ENCODE data around the gene MRPL9. TPM values are rescaled to one million over a fixed set of nuclear protein-coding genes. Genes with fewer than 3 reads are reported as not detected.

MRPL9 gene
- total RNA-seq: 73.1 and 97.4 TPM in 2 replicates

DNA sequence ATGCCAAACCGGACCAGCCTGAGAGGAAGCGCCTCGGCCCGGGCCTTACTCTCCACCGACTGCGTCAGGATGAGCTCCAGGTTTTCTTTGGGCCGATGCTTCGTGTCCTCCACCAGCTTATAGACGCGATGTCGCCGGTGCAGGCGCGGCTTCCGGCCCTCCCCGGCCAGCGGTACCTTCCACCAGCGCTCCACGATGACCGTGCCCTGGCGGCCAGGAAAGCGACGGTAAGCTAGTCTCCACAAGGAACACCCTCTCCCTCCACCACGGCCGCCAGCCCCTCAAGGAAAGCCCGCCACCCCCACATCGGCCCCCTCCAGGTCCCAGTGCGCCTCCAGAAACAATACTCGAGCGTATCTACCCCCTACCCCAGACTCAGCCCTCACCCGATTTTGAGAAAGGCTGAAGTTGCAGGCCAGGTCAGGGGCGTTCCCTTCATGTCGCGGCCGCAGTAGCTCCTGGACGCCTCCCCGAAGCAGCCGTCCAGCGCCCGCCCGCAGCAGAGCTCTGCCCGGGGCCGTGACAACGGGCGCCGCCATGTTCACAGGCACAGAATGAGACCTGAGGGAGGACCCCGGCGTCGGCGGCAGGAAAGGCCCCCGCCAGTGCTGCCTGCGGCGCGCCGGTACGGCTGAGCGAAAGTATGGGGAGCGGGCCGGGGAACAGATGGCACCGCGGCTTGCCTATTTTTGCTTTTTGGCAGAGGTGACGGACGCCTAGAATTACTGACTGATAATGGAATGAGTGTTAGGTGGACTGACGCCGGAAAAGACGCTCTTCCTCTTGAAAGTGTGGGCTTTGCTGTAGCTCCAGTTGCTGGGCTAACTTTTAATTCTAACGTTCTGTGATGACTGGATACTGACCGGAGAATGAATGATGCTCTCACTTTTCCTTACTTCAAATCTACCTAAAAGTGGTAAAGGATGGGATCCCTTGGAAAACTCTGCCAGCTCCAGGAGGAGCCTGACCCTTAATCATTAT, at the start of gene MRPL9:
TSS of gene MRPL9 (minus strand) at position 556 of the 981 bp plus-strand sequence. CDS start at position 539, 17 bp downstream.

DNA sequence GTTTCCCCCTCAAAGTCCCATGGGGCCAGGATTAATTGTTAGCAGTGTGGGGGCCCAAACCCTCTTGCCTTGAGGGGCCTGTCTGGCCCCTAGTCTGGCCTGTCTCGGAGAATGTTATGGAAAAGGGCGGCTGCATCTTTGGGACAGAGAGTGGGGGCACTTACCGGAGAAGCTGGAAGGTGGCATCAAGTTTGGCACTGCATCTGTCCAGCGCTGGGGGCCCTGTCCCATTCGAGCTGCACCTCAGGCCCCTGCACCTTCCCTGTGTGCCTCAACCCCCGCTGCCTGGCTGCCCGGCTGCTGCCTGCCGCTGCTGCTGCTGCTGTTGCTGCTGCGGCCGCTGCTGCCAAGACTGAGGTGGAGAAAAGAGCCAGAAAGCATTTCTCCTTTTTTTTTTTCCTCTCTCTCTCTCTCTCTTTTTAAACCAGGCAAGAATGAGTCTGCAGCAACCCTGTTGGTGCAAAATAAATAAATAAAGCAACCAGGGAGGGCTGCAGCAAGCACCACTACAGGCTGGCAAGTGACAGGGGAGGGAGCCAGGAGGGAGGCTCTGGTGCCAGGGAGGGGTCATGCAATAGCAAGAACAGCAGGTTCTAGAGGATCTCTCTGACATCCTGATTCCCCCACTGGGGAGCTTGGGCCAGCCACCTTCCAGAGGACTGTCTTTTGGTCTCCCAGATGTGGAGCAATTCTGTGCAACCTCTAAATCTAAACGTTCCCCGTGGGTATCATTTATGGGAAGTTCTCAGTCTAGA, 41.9 kb upstream of the MRPL9 start, which contains the start of gene LINGO4:
TSS of gene LINGO4 (minus strand) at position 354 of the 755 bp plus-strand sequence. CDS start 2,715 bp downstream, outside the sequence.

DNA sequence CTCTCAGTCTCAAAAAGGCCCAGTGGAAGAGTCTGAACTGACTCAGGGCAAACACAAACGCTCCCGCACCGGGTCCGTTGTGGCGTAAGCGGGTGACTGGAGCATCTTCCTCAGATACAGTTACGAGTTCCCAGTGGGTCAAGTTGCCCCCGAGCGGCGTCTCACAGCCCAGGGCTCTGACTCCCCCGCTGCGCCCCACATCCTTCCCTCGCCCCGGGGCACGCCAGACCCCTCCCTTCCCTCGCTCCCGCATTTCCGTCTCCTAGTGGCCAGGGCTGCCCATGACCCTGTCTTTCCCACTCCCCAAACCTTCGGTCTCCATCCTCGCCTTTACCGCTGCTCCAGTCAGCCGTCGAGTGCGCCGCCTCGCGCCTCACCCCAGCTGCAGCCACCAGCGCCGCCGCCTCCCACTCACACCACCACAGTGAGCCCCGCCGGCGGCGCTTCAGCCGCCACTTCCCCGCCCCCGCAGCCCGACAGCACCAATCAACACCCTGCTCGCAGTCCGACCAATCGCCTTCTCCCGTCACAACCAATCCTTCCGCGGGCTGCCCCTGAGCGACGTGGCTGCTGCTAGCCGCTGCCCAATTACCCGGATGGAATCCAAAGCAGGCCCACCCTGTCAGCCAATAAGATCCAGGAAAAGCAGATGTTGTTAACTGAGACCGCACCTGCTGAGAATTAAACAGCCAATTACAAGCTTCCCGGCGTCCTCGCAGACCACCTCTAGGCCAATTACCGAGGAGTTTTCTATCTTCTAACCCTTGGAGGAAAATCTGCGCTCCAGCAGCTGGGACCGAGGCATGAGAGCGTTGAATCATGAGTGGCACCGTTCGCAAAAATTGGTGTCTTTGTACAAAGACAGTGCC, 27.0 kb upstream of the MRPL9 start, which contains the start of gene TDRKH:
TSS of gene TDRKH (minus strand) at position 430 of the 869 bp plus-strand sequence. CDS start 7,478 bp downstream, outside the sequence.

DNA sequence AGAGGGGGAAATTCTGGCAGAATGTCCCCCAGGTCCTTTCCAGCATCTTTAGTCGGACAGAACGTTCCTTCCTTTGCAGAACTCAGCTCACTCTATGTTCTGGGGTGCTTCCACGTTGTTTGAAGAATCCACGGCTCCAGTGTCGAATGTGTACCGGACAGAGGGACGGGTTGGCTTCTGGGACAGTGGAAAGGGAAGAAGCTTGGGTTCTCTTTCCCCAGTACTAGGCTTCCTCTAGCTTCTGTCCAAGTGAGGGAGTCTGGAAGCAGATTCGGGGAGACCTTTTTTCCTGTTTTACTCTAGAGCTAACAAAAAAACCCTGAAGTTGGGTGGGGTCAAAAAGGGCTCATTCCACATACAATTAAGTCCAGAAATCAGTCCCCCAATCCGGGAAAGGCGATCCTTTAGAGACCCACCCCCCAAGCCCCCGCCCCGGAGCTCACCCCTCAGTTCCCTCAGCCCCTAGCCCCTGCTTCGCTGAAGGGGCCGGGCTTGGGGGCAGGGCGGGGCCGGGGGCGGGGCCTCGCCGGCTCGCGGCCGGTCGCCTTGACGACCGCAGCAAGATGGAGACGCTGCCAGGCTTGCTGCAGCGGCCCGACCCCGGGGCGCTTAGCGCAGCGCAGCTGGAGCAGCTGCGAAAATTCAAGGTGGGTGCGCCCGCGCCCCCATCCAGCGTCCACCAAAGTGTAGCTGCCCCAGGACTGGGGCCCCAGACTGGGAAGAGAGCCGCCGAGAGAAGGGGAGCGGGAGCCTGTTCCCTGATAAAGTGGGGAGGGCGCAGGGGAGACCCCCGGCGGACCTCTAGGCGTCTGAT, 42.1 kb downstream of the MRPL9 start, which contains the start of gene RIIAD1:
TSS of gene RIIAD1 (plus strand) at position 549 of the 814 bp plus-strand sequence. CDS start at position 564, 15 bp downstream.

DNA sequence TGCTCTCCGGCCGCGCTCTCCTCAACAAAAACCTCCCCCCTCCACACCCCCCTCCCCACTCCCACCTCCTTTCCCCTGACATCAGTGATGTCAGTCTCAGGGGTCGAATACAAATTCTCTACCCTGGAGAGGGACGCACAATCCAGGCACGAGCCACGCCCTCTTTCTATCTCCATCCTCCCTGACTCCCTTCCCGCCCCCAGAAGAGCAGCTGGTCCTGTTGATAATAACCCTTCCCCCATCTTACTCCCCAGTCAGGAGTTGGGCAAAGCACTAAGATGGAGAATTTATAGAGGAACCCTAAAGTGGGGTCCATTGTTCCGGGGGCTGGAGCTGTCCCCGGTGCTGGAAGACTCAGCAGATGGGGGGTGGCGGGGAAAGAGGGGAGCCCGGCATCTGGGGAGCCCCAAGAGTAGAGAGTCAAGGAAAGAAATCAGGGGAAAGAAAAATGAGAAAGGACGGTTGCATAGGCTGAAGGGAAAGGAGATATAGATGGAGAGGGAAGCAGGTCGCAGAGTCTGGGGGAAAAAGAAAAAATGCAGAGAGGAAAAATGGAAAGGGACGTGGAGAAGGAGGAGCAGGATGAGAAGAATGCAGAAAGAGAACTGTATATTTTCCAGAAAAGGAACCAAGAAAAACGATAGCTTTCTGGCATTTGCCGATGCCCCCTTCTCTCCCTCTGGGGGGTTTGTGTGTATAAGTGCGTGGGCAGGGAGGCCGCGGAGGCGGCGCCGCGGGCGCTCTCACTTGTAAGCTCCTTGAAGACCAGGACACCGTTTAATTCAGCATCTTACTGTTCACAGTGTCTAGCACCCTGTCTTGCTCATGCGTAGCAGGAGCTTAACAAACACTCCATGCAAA, 46.3 kb downstream of the MRPL9 start, which contains the start of gene CELF3:
TSS of gene CELF3 (minus strand) at position 33 of the 861 bp plus-strand sequence. CDS start 783 bp downstream, outside the sequence.

Other genes with a start within 250 kb of the MRPL9 start
- gene TUFT1, start 223.2 kb downstream of the MRPL9 start, total RNA-seq: 4.5 and 7.4 TPM in 2 replicates
- 38.3 and 38.5 TPM in 2 replicates for gene SNX27, start 151.4 kb downstream of the MRPL9 start, total RNA-seq
- gene CELF3, start 46.7 kb downstream of the MRPL9 start, total RNA-seq: not detected in 2 replicates
- gene RIIAD1, start 42.0 kb downstream of the MRPL9 start, total RNA-seq: not detected in 2 replicates
- gene TDRKH, start 27.0 kb upstream of the MRPL9 start, total RNA-seq: 1.5 and 3.8 TPM in 2 replicates
- not detected in 2 replicates for gene LINGO4, start 41.9 kb upstream of the MRPL9 start, total RNA-seq
- under 0.01 and 0.15 TPM in 2 replicates for gene RORC, start 68.3 kb upstream of the MRPL9 start, total RNA-seq
- gene C2CD4D, start 76.3 kb upstream of the MRPL9 start, total RNA-seq: not detected in 2 replicates
- 0.17 TPM in 1 of 2 replicates, not detected in the other for gene THEM5, start 90.2 kb upstream of the MRPL9 start, total RNA-seq
- gene THEM4, start 146.0 kb upstream of the MRPL9 start, total RNA-seq: 10.6 and 13.2 TPM in 2 replicates
- 107 and 187 TPM in 2 replicates for gene S100A10, start 230.4 kb upstream of the MRPL9 start, total RNA-seq